Ovary (tissue), 3 donors: ENCODE results near the gene MRPL10.

Experiments used
- CTCF ChIP-seq, 3 donors: fragments of 450-650 bp in 2 of 3; fragments of 200-600 bp in 1 of 3; IDR thresholded peaks; one replicate each; pipeline versions ENCODE4 v1.5.1 to v1.8.0; 2016 to 2022; ENCODE audit warnings: antibody characterized with exemption in 3 of 3, mild to moderate bottlenecking in 1 of 3
- POLR2A ChIP-seq: fragments of 450-650 bp; IDR thresholded peaks from one replicate; pipeline ENCODE4 v1.6.1; 2017; ENCODE audit warnings: antibody characterized with exemption, mild to moderate bottlenecking, moderate library complexity
- donor health status: DM: no; HTN: no; CAD: no.

- TF ChIP-seq CTCF (IDR thresholded peaks at IDR 0.05): no peak
- no peak for TF ChIP-seq POLR2A
Observed at GRCh38 chr17:47820033-47820789, 11.1 kb downstream of the MRPL10 start.
